K562 (cell line): ENCODE measurements around the gene CFL1. TPM values are rescaled to one million over a fixed set of nuclear protein-coding genes. Genes with fewer than 3 reads are reported as not detected.

Experiments
- CBX2 ChIP-seq: fragments of 200-600 bp; sonication (generic); IDR thresholded peaks from one replicate; pipeline ENCODE4 v1.6.1; 2012; ENCODE audit warnings: mild to moderate bottlenecking, low read length, inconsistent platforms; ENCODE audit not compliant: insufficient read depth, poor library complexity, severe bottlenecking
- CREB1 ChIP-seq, 2 experiments: sonication (generic) in 1 of 2; formaldehyde crosslinking in 1 of 2; IDR thresholded peaks; 2 replicates each; pipeline versions ENCODE4 v1.6.1 to v1.8.0; 2012 to 2022; ENCODE audit warnings: inconsistent platforms in 1 of 2, mild to moderate bottlenecking in 1 of 2, missing genetic modification reagents in 1 of 2, moderate library complexity in 1 of 2
- HNRNPH1 ChIP-seq: fragments of 200-400 bp; formaldehyde crosslinking; optimal IDR thresholded peaks from 2 replicates; pipeline ENCODE3; 2017; ENCODE audit warnings: low read depth, mild to moderate bottlenecking, low read length, moderate library complexity
- MBD1 ChIP-seq: fragments of 250-450 bp; sonication (Bioruptor Pico); IDR thresholded peaks from 2 replicates; pipeline ENCODE4 v1.8.0; 2022; ENCODE audit warnings: inconsistent platforms
- MCM3 ChIP-seq: fragments of 450-650 bp; IDR thresholded peaks from 2 replicates; pipeline ENCODE4 v1.6.1; 2016
- MECOM ChIP-seq: fragments of 250-450 bp; sonication (Bioruptor Pico); IDR thresholded peaks from 2 replicates; pipeline ENCODE4 v1.8.0; 2022; ENCODE audit warnings: inconsistent platforms
- NFIX ChIP-seq: fragments of 250-450 bp; sonication (Bioruptor Pico); IDR thresholded peaks from 2 replicates; pipeline ENCODE4 v1.4.0; 2020; ENCODE audit warnings: low read depth, mild to moderate bottlenecking, moderate library complexity
- PHF20 ChIP-seq: fragments of 450-650 bp; IDR thresholded peaks from 2 replicates; pipeline ENCODE4 v1.6.1; 2018; ENCODE audit not compliant: partially characterized antibody
- RCOR1 ChIP-seq, 2 experiments: IDR thresholded peaks; 2 replicates each; pipeline ENCODE4 v1.6.1; 2012; ENCODE audit warnings: low read depth in 2 of 2, low read length in 2 of 2, borderline replicate concordance in 1 of 2, improper control_type of control experiment in 1 of 2
- RFX7 ChIP-seq: fragments of 250-450 bp; sonication (Bioruptor Pico); IDR thresholded peaks from 2 replicates; pipeline ENCODE4 v1.5.1; 2021; ENCODE audit warnings: mild to moderate bottlenecking
- TRIM28 ChIP-seq: fragments of 450-650 bp; IDR thresholded peaks from 2 replicates; pipeline ENCODE4 v1.6.1; 2017
- ZKSCAN1 ChIP-seq: fragments of 150-350 bp; IDR thresholded peaks from 2 replicates; pipeline ENCODE4 v1.6.1; 2016; ENCODE audit warnings: low read depth, low read length
- ZNF165 ChIP-seq: fragments of 250-450 bp; sonication (Bioruptor Pico); IDR thresholded peaks from 2 replicates; pipeline ENCODE4 v1.4.0; 2020; ENCODE audit warnings: borderline replicate concordance
- ZNF174 ChIP-seq: fragments of 250-450 bp; sonication (Bioruptor Pico); IDR thresholded peaks from 2 replicates; pipeline ENCODE4 v1.4.0; 2020; ENCODE audit warnings: mild to moderate bottlenecking
- polyA plus RNA-seq, 8 experiments: library from polyadenylated mRNA; depleted of rRNA in 4 of 8; stranded (reverse) in 5 of 8; unstranded in 3 of 8; fragments of >200 nt; fragmentation: Nextera tagmentation in 2 of 8; fragmentation: Illumina TruSeq in 1 of 8; extraction: Ambion mirVana in 2 of 8; extraction: Trizol in 1 of 8; gene quantifications; 2 replicates each; pipeline versions ENCODE4 v1.2.1 to v1.2.3, GENCODE V29; 2011 to 2014; ENCODE audit warnings: inconsistent platforms in 1 of 8, missing spikeins in 1 of 8
- total RNA-seq, 7 experiments: library from RNA; depleted of rRNA in 6 of 7; stranded (reverse); fragments of >200 nt in 6 of 7; fragmentation: Illumina TruSeq in 2 of 7; extraction: Trizol in 2 of 7; gene quantifications; 2 replicates each; pipeline versions ENCODE4 v1.2.1 to v1.2.3, GENCODE V29; 2011 to 2021; ENCODE audit warnings: low replicate concordance in 1 of 7
- TF ChIP-seq, protein P1 (sequence below): IDR thresholded peaks from 2 replicates; pipeline ENCODE4 v1.6.1; 2011; ENCODE audit warnings: borderline replicate concordance, low read depth, mild to moderate bottlenecking, moderate library complexity, low read length; ENCODE audit not compliant: insufficient read depth, poor library complexity, severe bottlenecking
- TF ChIP-seq, protein P2 (sequence below): conservative IDR thresholded peaks from 2 replicates; pipeline ENCODE4 v1.6.1; 2011; ENCODE audit warnings: low read depth, mild to moderate bottlenecking, low read length; ENCODE audit not compliant: control insufficient read depth

CFL1 gene
- total and polyA plus RNA-seq, 9 of the 15 experiments (the other 6 are each of a cell fraction or from before 2014, with no cell fraction given) = 105 to 1,101 (median 859) TPM

DNA sequence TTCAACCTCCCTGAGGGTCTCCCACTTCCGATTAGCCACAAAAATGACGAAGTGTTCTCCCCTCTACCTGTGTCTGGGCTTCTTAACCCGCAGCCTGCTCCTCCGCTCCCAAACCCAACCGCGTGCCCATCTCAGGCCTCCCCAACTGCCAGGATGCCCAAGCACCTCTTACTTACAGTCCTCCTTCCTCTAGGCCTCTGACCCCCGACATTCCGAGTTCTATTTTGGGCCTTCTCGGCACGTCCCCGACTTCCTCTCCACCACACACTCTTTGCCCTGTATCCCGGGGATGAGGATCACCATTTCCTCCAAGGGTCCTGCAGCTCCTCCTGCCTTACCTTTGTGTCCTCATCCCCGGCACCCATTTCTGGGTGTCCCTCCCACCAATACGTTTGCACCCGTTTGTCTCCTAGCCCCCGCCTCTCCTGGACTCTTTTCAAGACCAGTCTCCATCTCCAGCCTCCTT, 1.9 kb upstream of the CFL1 start (continued):
- no peak for TF ChIP-seq CBX2
- no peak for TF ChIP-seq CREB1 (IDR thresholded peaks at IDR 0.05)
- TF ChIP-seq CREB1 (CRISPR knock-in tag; IDR thresholded peaks at IDR 0.05) = no peak
- TF ChIP-seq RCOR1 (IDR thresholded peaks at IDR 0.05; ENCODE audit: borderline replicate concordance in 1 of 2, low read depth in 2 of 2, low read length in 2 of 2) = no peak
- TF ChIP-seq MECOM (CRISPR knock-in tag) = no peak
- no peak for TF ChIP-seq ZNF165 (CRISPR knock-in tag)
- no peak for TF ChIP-seq NFIX (CRISPR knock-in tag)
- TF ChIP-seq, protein P1, sequence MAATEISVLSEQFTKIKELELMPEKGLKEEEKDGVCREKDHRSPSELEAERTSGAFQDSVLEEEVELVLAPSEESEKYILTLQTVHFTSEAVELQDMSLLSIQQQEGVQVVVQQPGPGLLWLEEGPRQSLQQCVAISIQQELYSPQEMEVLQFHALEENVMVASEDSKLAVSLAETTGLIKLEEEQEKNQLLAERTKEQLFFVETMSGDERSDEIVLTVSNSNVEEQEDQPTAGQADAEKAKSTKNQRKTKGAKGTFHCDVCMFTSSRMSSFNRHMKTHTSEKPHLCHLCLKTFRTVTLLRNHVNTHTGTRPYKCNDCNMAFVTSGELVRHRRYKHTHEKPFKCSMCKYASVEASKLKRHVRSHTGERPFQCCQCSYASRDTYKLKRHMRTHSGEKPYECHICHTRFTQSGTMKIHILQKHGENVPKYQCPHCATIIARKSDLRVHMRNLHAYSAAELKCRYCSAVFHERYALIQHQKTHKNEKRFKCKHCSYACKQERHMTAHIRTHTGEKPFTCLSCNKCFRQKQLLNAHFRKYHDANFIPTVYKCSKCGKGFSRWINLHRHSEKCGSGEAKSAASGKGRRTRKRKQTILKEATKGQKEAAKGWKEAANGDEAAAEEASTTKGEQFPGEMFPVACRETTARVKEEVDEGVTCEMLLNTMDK = no peak
- TF ChIP-seq RFX7 (CRISPR knock-in tag) = no peak
- no peak for TF ChIP-seq PHF20
- TF ChIP-seq ZNF174 (CRISPR knock-in tag) = no peak
- TF ChIP-seq, protein P2, sequence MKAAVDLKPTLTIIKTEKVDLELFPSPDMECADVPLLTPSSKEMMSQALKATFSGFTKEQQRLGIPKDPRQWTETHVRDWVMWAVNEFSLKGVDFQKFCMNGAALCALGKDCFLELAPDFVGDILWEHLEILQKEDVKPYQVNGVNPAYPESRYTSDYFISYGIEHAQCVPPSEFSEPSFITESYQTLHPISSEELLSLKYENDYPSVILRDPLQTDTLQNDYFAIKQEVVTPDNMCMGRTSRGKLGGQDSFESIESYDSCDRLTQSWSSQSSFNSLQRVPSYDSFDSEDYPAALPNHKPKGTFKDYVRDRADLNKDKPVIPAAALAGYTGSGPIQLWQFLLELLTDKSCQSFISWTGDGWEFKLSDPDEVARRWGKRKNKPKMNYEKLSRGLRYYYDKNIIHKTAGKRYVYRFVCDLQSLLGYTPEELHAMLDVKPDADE = no peak
- TF ChIP-seq HNRNPH1 = no peak
- no peak for TF ChIP-seq MCM3
- no peak for TF ChIP-seq TRIM28
- no peak for TF ChIP-seq ZKSCAN1
- TF ChIP-seq MBD1 (CRISPR knock-in tag) = no peak
